H1 (cell line): Measurements from ENCODE around the gene DUSP2. TPM values are rescaled to one million over a fixed set of nuclear protein-coding genes. Genes with fewer than 3 reads are reported as not detected.

ENCODE experiments used
- CTCF ChIA-PET: fragments of 300-600 bp; sonication (Branson Sonifier 250); formaldehyde crosslinking; loops from one replicate; lab custom pipeline; 2021; ENCODE audit not compliant: partially characterized antibody; lab: Charles Lee
- POLR2A ChIA-PET: fragments of 300-600 bp; sonication (Branson Sonifier 250); formaldehyde crosslinking; loops from one replicate; lab custom pipeline; 2021; ENCODE audit warnings: inconsistent platforms; ENCODE audit not compliant: partially characterized antibody; lab: Charles Lee
- DNase-seq, 2 experiments: peaks; one replicate each; pipeline versions ENCODE4 v3.0.0 to v3.0.0-alpha.2; 2010 to 2022; ENCODE audit warnings: low spot score in 2 of 2, low read depth in 1 of 2, mixed read lengths in 1 of 2
- FAIRE-seq: peaks from 2 replicates; lab custom pipeline; 2011; peaks lifted over from hg19 to GRCh38; lab: Jason Lieb, UNC
- H2AFZ ChIP-seq: 2 replicates; pipeline ENCODE4 v1.8.1; 2012; ENCODE audit warnings: low read length, inconsistent platforms
- H2AK5ac ChIP-seq: 2 replicates; pipeline ENCODE4 v1.6.1; 2013; ENCODE audit warnings: low read depth, low read length
- H2BK120ac ChIP-seq: replicated peaks from 2 replicates; pipeline ENCODE3; 2013; ENCODE audit warnings: low read depth, low read length, inconsistent platforms
- H2BK12ac ChIP-seq: 2 replicates; pipeline ENCODE4 v1.6.1; 2013; ENCODE audit warnings: low read depth, low read length
- H2BK15ac ChIP-seq: 2 replicates; pipeline ENCODE4 v1.6.1; 2013; ENCODE audit warnings: low read length
- H2BK20ac ChIP-seq: 2 replicates; pipeline ENCODE4 v1.6.1; 2013; ENCODE audit warnings: low read length
- H2BK5ac ChIP-seq: 2 replicates; pipeline ENCODE4 v1.6.1; 2013; ENCODE audit warnings: low read depth, low read length
- H3K14ac ChIP-seq: 2 replicates; pipeline ENCODE4 v1.6.1; 2013; ENCODE audit warnings: inconsistent platforms; ENCODE audit not compliant: insufficient read length
- H3K18ac ChIP-seq: 2 replicates; pipeline ENCODE4 v1.6.1; 2013; ENCODE audit warnings: low read length; ENCODE audit errors: extremely low read depth
- H3K23ac ChIP-seq: 2 replicates; pipeline ENCODE4 v1.6.1; 2013; ENCODE audit warnings: inconsistent platforms; ENCODE audit not compliant: insufficient read length
- H3K23me2 ChIP-seq: 2 replicates; pipeline ENCODE4 v1.6.1; 2013; ENCODE audit warnings: low read depth, low read length
- H3K27ac ChIP-seq: 2 replicates; pipeline ENCODE4 v1.6.1; 2011; ENCODE audit warnings: low read depth, low read length, inconsistent platforms
- H3K27me3 ChIP-seq, 4 experiments: replicated peaks in 1 of 4; 1 replicate in 1 of 4; 2 replicates in 3 of 4; pipeline versions ENCODE4 v1.6.1 to v1.8.1; 2011 to 2013; ENCODE audit warnings: low read length in 3 of 4, mild to moderate bottlenecking in 3 of 4, inconsistent platforms in 2 of 4, mixed read lengths in 2 of 4, moderate library complexity in 1 of 4; ENCODE audit not compliant: control insufficient read depth in 3 of 4, insufficient read depth in 3 of 4; ENCODE audit errors: extremely low read depth in 1 of 4
- H3K36me3 ChIP-seq, 4 experiments: 2 replicates each; pipeline versions ENCODE4 v1.6.1 to v1.8.1; 2011 to 2013; ENCODE audit warnings: mild to moderate bottlenecking in 4 of 4, low read length in 3 of 4, moderate library complexity in 2 of 4, control low read depth in 1 of 4, inconsistent platforms in 1 of 4; ENCODE audit not compliant: insufficient read depth in 4 of 4, control insufficient read depth in 2 of 4
- H3K4ac ChIP-seq: replicated peaks from 2 replicates; pipeline ENCODE3; 2013; ENCODE audit warnings: low read length, low read depth, mixed read lengths, inconsistent platforms; ENCODE audit not compliant: insufficient read length
- H3K4me1 ChIP-seq, 4 experiments: replicated peaks in 1 of 4; 1 replicate in 1 of 4; 2 replicates in 3 of 4; pipeline versions ENCODE4 v1.6.1 to v1.8.1; 2011 to 2013; ENCODE audit warnings: low read length in 3 of 4, inconsistent platforms in 2 of 4, mixed read lengths in 1 of 4; ENCODE audit not compliant: insufficient read depth in 4 of 4, control insufficient read depth in 3 of 4
- H3K4me2 ChIP-seq, 2 experiments: 2 replicates each; pipeline versions ENCODE4 v1.6.1 to v1.8.1; 2011 to 2013; ENCODE audit warnings: low read depth in 2 of 2, low read length in 2 of 2, control low read depth in 1 of 2, inconsistent platforms in 1 of 2, mild to moderate bottlenecking in 1 of 2; ENCODE audit not compliant: insufficient read depth in 1 of 2
- H3K4me3 ChIP-seq, 4 experiments: fragments of 200-600, 300-600 bp in 1 of 4; sonication (generic), shearing (Covaris generic), sonication (Bioruptor Twin) in 1 of 4; 2 replicates each; pipeline versions ENCODE4 v1.5.1 to v1.8.1; 2011 to 2016; ENCODE audit warnings: low read length in 4 of 4, low read depth in 3 of 4, control low read depth in 2 of 4, inconsistent platforms in 2 of 4, mild to moderate bottlenecking in 2 of 4, mixed read lengths in 1 of 4, moderate library complexity in 1 of 4; ENCODE audit not compliant: insufficient read depth in 2 of 4; ENCODE audit errors: extremely low read depth in 1 of 4
- H3K56ac ChIP-seq: replicated peaks from 2 replicates; pipeline ENCODE3; 2013; ENCODE audit warnings: low read depth, mild to moderate bottlenecking, mixed read lengths, low read length, inconsistent platforms; ENCODE audit not compliant: insufficient read length
- H3K79me1 ChIP-seq: 2 replicates; pipeline ENCODE4 v1.6.1; 2013; ENCODE audit warnings: low read depth, low read length, control low read depth
- H3K79me2 ChIP-seq, 2 experiments: 2 replicates each; pipeline versions ENCODE4 v1.6.1 to v1.8.1; 2012 to 2013; ENCODE audit warnings: low read length in 2 of 2, mild to moderate bottlenecking in 2 of 2, inconsistent platforms in 1 of 2; ENCODE audit not compliant: insufficient read depth in 2 of 2, control insufficient read depth in 1 of 2
- H3K9ac ChIP-seq, 4 experiments: replicated peaks in 1 of 4; 1 replicate in 1 of 4; 2 replicates in 3 of 4; pipeline versions ENCODE4 v1.6.1 to v1.8.1; 2011 to 2013; ENCODE audit warnings: low read depth in 3 of 4, low read length in 3 of 4, control low read depth in 2 of 4, mild to moderate bottlenecking in 2 of 4, moderate library complexity in 2 of 4, inconsistent platforms in 1 of 4; ENCODE audit errors: extremely low read depth in 1 of 4
- H3K9me3 ChIP-seq, 2 experiments: 2 replicates each; pipeline versions ENCODE4 v1.6.1 to v1.8.1; 2012 to 2013; ENCODE audit warnings: mild to moderate bottlenecking in 2 of 2, moderate library complexity in 2 of 2, control low read depth in 1 of 2, inconsistent platforms in 1 of 2, low read depth in 1 of 2, low read length in 1 of 2, mixed read lengths in 1 of 2; ENCODE audit not compliant: insufficient read depth in 2 of 2
- H4K20me1 ChIP-seq, 2 experiments: replicated peaks in 1 of 2; 2 replicates each; pipeline versions ENCODE3 to v1.8.1; 2011 to 2013; ENCODE audit warnings: inconsistent platforms in 2 of 2, low read length in 2 of 2, mild to moderate bottlenecking in 1 of 2; ENCODE audit not compliant: insufficient read depth in 2 of 2, control insufficient read depth in 1 of 2
- H4K5ac ChIP-seq: 2 replicates; pipeline ENCODE4 v1.6.1; 2013; ENCODE audit warnings: low read length, low read depth, mixed read lengths, inconsistent platforms; ENCODE audit not compliant: insufficient read length
- H4K8ac ChIP-seq: 2 replicates; pipeline ENCODE4 v1.8.0; 2013; ENCODE audit warnings: mild to moderate bottlenecking, moderate library complexity, low read length, inconsistent platforms; ENCODE audit not compliant: insufficient read depth; ENCODE audit errors: extremely low read depth
- H4K91ac ChIP-seq: replicated peaks from 2 replicates; pipeline ENCODE3; 2013; ENCODE audit warnings: low read length, mixed read lengths, inconsistent platforms; ENCODE audit not compliant: insufficient read length
- CBX5 ChIP-seq: fragments of 300-800, 300-1000 bp; sonication (generic); IDR thresholded peaks from 2 replicates; pipeline ENCODE4 v1.7.1; 2016; ENCODE audit warnings: antibody characterized with exemption, low read length, low read depth
- CEBPB ChIP-seq: IDR thresholded peaks from 2 replicates; pipeline ENCODE4 v1.6.1; 2012; ENCODE audit warnings: low read depth, low read length
- CHD2 ChIP-seq: IDR thresholded peaks from 2 replicates; pipeline ENCODE4 v1.6.1; 2012; ENCODE audit warnings: low read length, improper control_type of control experiment
- EZH2 ChIP-seq: fragments of 200-600 bp; sonication (generic); IDR thresholded peaks from 2 replicates; pipeline ENCODE4 v1.7.1; 2012; ENCODE audit warnings: low read depth, mild to moderate bottlenecking, moderate library complexity, low read length, inconsistent platforms; ENCODE audit not compliant: severe bottlenecking
- HDAC6 ChIP-seq: IDR thresholded peaks from one replicate; pipeline ENCODE4 v1.7.1; 2012; ENCODE audit warnings: low read depth, mild to moderate bottlenecking, inconsistent platforms, low read length, moderate library complexity
- JUND ChIP-seq: IDR thresholded peaks from 2 replicates; pipeline ENCODE4 v1.6.1; 2011; ENCODE audit warnings: mild to moderate bottlenecking, improper control_type of control experiment, low read length
- KDM4A ChIP-seq: IDR thresholded peaks from one replicate; pipeline ENCODE4 v1.7.1; 2012; ENCODE audit warnings: low read depth, mild to moderate bottlenecking, moderate library complexity, low read length, inconsistent platforms; ENCODE audit not compliant: severe bottlenecking
- KDM5A ChIP-seq: fragments of 200-600 bp; IDR thresholded peaks from 2 replicates; pipeline ENCODE4 v1.7.1; 2012; ENCODE audit warnings: mild to moderate bottlenecking, low read length, inconsistent platforms, mixed read lengths
- RAD21 ChIP-seq, 2 experiments: IDR thresholded peaks in 1 of 2; conservative IDR thresholded peaks in 1 of 2; 2 replicates each; pipeline ENCODE4 v1.6.1; 2011; ENCODE audit warnings: low read depth in 2 of 2, low read length in 2 of 2, improper control_type of control experiment in 1 of 2, inconsistent platforms in 1 of 2, mild to moderate bottlenecking in 1 of 2, moderate library complexity in 1 of 2
- SAP30 ChIP-seq: fragments of 300-600 bp; sonication (generic); IDR thresholded peaks from 2 replicates; pipeline ENCODE4 v1.7.1; 2012; ENCODE audit warnings: low read length, moderate library complexity, mild to moderate bottlenecking, inconsistent platforms; ENCODE audit not compliant: insufficient read depth, insufficient replicate concordance
- SIRT6 ChIP-seq: IDR thresholded peaks from one replicate; pipeline ENCODE4 v1.7.1; 2012; ENCODE audit warnings: low read length, inconsistent platforms
- SP4 ChIP-seq: IDR thresholded peaks from 2 replicates; pipeline ENCODE4 v1.6.1; 2012; ENCODE audit warnings: low read length, inconsistent platforms
- WGBS, 2 experiments: shearing (Covaris generic) in 1 of 2; methylation state at CpG; one replicate each; pipeline versions ENCODE4 v1.1.6 to v1.1.7; 2013 to 2015; ENCODE audit warnings: low lambda C conversion rate in 2 of 2, mixed read lengths in 2 of 2, inconsistent platforms in 1 of 2, low coverage in 1 of 2, missing lambda C conversion rate in 1 of 2; ENCODE audit not compliant: insufficient replicate concordance in 2 of 2, insufficient coverage in 1 of 2, insufficient read length in 1 of 2; ENCODE audit errors: extremely low coverage in 1 of 2, missing lambda C conversion rate in 1 of 2; 5-methylcytosine and 5-hydroxymethylcytosine counted together
- polyA plus RNA-seq, 7 experiments: library from polyadenylated mRNA; depleted of rRNA in 3 of 7; stranded (reverse) in 5 of 7; unstranded in 2 of 7; fragments of >200 nt in 5 of 7; fragments of 200-250 nt in 2 of 7; gene quantifications; 1 replicate in 5 of 7; 2 replicates in 1 of 7; 4 replicates in 1 of 7; pipeline versions ENCODE4 v1.2.1 to v1.2.3, GENCODE V29; 2011 to 2013; ENCODE audit warnings: missing spikeins in 2 of 7, mixed read lengths in 2 of 7
- total RNA-seq: library from RNA; stranded (reverse); fragmentation: NEBNext Ultra II Directional; extraction: Animal tissue kit (Norgen Biotek cat#: 25700); gene quantifications from 2 replicates; pipeline ENCODE4 v1.2.1, GENCODE V29; 2021

The DUSP2 gene
- total and polyA plus RNA-seq, 2 of the 8 experiments (the other 6 are each of a cell fraction or from before 2014, with no cell fraction given): 10.1 to 10.4 TPM

DNA sequence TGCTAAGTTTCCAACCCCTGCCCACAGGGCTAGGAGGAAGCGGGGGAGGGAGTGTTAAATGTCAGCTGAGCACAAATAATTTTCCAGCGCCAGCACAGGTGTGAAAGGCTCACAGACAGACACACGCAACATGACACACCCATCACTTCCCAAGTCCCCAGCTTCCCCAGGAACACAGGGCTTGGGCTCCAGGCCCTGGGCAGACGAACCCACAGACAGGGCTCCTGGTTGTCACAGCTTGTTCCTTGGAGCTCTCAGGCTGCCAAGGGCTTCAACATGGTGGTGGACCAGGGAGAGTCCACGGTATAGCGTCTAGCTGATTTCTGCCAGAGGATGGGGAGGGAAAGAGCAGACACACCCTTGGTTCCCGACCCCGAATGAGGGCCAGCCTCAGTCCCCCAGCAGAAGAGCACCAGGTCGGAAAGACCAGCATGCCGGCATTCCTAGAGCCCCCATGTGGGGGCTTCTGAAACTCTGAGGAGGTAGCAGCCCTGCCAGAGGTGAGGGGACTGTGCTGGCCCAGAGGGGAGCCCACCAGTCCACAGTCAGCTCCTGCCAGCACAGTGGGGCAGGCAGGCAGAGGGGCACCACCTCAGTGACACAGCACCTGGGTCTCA, 1.9 kb downstream of the DUSP2 start:
- Histone ChIP-seq H3K4me1 (peaks cover 0 to 41% (median 24%) of the 10 kb centered on the region in 4 experiments; a peak in 6 of 7 replicates), H3K4me3 (no peak overlapping the region), H3K9ac (no peak overlapping the region), H3K9me3 (no peaks in the 10 kb centered on the region), H4K20me1 (no peaks in the 10 kb centered on the region)
- WGBS, 2 experiments: 89% methylated on average over 10 of the region's 10 CpGs; no CpG with 5 or more reads in 1 of the 2 experiments
- CTCF ChIA-PET: interaction anchor here (0.7 to 13.4 kb wide), 20 partner anchors 8 to 150 kb away, joined by 3 to 155 read pairs (median 6); partner anchors contain the start of genes ADRA2B and CIAO1
- no peak for TF ChIP-seq SP4
- TF ChIP-seq SIRT6: no peak
- no peak for TF ChIP-seq KDM4A
- no peak for TF ChIP-seq RAD21 (IDR thresholded peaks at IDR 0.05 in 1 of 2, conservative IDR thresholded peaks at IDR 0.05 in 1 of 2; ENCODE audit: low read depth in 2 of 2, low read length in 2 of 2)
- TF ChIP-seq CBX5: no peak
- TF ChIP-seq HDAC6: no peak
- no peak for TF ChIP-seq KDM5A
- TF ChIP-seq JUND: no peak
- no peak for TF ChIP-seq SAP30
- TF ChIP-seq EZH2: no peak
- TF ChIP-seq CEBPB: no peak
- no peak for TF ChIP-seq CHD2
- TF ChIP-seq, all 59 proteins: peak for 0
- Histone ChIP-seq H2BK120ac (no peak overlapping the region), H4K5ac (no peak overlapping the region), H3K4ac (no peak overlapping the region), H3K27me3 (peaks cover 4 to 30% (median 20%) of the 10 kb centered on the region in 4 experiments; a peak in 6 of 7 replicates), H2BK5ac (no peak overlapping the region), H2BK20ac (no peak overlapping the region), H3K14ac (no peak overlapping the region), H3K23me2 (peaks cover 5% of the 10 kb centered on the region), H3K23ac (no peak overlapping the region), H3K79me2 (no peaks in the 10 kb centered on the region), H3K56ac (no peak overlapping the region), H2AK5ac (no peak overlapping the region), H2BK15ac (no peak overlapping the region), H3K18ac (no peak overlapping the region), H4K91ac (no peak overlapping the region), H3K79me1 (no peaks in the 10 kb centered on the region), H4K8ac (no peak overlapping the region), H3K4me2 (no peak overlapping the region; a peak in 1 of 4 replicates), H3K27ac (no peak overlapping the region), H2BK12ac (no peak overlapping the region), H2AFZ (no peak overlapping the region), H3K36me3 (no peaks in the 10 kb centered on the region)
- POLR2A ChIA-PET: interaction anchor here (0.6 to 1.1 kb wide), 2 partner anchors 14 to 71 kb away, joined by 3 read pairs; no protein-coding TSS in a partner anchor
- DNase-seq (no peak), FAIRE-seq (no peak)
